ENCODE data around the gene ADPRHL1.

ADPRHL1 gene

DNA sequence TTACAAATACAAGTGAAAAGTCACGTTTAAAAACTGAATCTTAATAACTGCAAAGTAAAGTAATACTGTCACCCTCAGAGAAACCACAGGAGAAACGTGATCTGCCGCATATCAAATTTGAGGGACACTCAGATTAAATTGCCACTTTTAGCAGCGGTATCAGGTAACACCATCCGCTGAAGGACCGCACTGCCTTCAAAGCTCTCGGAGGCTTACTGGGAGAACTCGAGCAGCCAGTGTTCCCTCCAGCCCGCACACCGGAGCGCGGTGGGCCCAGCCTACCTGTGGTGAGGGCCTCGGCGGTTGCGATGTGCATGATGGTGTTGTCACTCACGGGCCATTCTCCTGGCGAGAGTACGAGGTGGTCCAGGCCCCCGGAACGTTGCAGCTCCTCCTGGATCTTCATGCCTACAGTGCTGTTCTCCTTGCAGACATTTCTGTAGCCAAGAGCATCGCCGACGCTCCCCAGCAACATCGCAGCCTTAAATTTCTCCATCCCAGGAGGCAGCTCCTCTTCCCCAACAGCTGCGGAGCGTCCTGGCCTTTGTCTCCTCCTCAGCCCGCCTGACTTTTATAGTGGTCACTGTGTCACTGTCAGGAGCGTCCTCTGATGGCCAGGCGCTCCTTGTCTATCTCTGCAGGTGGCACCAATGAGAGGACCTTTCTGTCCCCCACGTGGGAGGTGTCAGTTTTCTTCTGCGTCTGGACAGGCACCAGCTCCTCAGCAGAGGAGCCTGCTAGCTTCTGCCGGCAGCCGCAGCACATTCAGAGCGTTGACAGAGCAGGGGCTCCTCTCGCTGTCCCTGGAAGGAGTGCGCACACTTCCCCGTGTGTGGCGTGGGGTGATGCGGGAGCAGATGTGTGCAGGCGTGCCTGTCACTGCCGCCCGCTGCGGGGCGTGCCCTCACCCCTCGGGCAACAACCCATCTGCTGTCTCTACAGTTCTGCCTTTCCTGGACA is at the start of gene ADPRHL1:
Gene ADPRHL1, minus strand, starts transcription at position 547 of the 960 bp plus-strand sequence. Its CDS starts 51 bp downstream, at position 496.
- no peak for DNase-seq

DNA sequence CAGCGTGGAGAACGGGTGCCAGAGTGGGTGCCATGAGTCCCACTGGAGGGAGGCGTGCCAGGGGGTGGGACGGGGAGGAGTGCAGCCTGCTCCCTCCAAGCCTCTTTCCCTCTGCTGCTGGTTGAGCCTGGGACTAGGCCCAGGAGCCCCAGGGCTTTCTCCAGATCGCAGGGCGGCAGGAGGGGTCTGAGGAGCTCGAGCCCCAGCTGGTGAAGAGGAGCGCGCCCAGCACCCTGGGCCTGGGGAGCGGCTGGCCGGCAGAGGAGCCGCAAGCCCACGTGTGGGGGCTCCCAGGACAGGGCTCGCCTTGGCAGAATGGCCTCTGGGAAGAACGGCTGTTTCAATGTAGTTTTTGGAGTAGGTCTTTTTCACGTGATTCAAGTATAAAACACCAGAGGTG is 49.4 kb upstream of the ADPRHL1 start:
- DNase-seq = no peak

DNA sequence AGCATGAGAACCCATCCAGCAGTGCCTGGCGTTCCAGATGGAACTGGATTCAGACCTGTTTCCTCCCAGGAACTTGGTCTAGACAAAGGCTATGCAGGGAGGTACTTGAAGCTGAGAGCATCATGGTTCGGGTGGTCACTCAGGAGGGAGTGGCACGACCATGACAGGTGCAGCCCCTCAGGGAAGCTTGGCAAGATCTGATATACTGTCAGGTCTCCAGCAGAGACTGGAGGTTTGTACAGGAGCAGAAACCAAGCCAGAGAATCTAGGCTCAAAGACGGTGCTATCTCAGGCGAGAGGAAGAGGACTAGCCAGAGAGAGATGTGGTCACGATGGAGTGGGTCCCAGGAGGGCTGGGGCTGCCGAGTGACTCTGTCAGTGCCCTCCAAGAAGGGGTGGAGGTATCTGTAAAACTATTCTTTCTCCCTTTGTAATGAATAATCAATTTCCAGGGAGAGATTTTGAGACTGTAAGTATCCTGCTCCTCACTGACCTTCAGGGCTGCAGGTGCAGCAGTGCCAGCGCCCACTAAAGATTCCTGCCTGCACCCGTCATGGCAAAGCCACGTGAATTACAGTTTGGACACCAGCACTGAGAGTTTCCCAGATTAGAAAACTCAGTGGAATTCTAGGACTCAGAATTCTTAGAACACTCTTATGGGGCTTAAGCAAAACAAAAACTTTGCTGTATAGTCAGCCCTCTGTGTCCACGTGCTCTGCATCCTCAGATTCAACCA is 47.4 kb upstream of the ADPRHL1 start:
- no peak for DNase-seq

DNA sequence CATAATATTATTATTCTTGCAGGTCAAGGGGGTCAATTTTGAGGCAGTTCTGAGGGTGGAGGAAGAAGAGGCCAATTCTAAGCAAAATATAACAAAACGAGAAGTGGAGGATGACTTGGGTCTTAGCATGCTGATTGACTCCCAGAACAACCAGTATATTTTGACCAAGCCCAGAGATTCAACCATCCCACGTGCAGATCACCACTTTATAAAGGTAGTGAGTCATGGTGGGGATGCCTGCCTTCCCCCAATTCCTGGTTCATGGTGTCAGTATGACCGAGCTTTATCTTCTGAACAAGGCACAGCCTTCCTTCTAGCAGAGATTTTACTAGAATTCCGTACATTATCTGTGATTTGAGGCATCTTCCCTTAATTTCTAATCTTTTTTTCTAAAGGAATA is 46.6 kb upstream of the ADPRHL1 start:
- DNase-seq = no peak

- no peak for DNase-seq
Measured at GRCh38 chr13:113498905-113499304, 45.6 kb upstream of the ADPRHL1 start.

DNA sequence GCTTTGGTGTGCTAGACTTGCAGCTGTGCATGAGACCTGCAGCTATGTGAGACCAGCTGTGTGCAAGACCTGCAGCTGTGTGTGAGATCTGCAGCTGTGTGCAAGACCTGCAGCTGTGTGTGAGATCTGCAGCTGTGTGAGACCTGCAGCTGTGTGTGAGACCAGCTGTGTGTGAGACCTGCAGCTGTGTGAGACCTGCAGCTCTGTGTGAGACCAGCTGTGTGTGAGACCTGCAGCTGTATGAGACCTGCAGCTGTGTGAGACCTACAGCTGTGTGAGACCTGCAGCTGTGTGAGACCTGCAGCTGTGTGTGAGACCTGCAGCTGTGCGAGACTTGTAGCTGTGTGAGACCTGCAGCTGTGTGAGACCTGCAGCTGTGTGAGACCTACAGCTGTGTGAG is 43.9 kb upstream of the ADPRHL1 start:
- no peak for DNase-seq

- no peak for DNase-seq
Measured at GRCh38 chr13:113495494-113496210, 42.4 kb upstream of the ADPRHL1 start.

GRCh38 chr13:113493315-113493951 is 40.1 kb upstream of the ADPRHL1 start:
- DNase-seq = no peak

GRCh38 chr13:113491982-113492381 is 38.7 kb upstream of the ADPRHL1 start:
- no peak for DNase-seq

DNA sequence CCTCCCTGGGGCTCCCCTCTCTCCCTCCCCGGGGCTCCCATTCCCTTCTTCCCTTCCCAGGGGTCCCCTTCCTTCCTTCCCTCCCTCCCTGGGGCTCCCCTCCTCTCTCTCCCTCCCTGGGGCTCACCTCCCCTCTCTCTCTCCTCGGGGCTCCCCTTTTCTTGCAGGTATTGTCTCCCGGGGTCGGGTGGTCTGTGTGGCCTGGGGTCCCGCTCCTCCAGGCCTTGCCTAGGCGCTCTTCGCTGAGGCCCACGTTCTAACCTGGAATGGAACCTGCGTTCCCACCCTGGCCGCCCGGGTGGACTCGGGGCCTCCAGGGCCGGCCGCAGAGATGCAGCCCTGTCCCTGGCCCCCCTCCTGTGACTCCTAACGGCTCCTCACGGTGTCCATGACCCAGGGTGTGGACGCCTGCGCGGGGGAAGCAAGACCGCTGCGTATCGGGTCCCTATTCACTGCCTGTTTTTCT is 38.2 kb upstream of the ADPRHL1 start:
- DNase-seq = peak; percentile 63

GRCh38 chr13:113490496-113491417 is 37.5 kb upstream of the ADPRHL1 start, which contains the start of gene DCUN1D2:
Gene DCUN1D2, minus strand, starts transcription at chr13:113490711. Its CDS starts 42 bp downstream, at chr13:113490669.
- DNase-seq = peak; percentile 96

DNA sequence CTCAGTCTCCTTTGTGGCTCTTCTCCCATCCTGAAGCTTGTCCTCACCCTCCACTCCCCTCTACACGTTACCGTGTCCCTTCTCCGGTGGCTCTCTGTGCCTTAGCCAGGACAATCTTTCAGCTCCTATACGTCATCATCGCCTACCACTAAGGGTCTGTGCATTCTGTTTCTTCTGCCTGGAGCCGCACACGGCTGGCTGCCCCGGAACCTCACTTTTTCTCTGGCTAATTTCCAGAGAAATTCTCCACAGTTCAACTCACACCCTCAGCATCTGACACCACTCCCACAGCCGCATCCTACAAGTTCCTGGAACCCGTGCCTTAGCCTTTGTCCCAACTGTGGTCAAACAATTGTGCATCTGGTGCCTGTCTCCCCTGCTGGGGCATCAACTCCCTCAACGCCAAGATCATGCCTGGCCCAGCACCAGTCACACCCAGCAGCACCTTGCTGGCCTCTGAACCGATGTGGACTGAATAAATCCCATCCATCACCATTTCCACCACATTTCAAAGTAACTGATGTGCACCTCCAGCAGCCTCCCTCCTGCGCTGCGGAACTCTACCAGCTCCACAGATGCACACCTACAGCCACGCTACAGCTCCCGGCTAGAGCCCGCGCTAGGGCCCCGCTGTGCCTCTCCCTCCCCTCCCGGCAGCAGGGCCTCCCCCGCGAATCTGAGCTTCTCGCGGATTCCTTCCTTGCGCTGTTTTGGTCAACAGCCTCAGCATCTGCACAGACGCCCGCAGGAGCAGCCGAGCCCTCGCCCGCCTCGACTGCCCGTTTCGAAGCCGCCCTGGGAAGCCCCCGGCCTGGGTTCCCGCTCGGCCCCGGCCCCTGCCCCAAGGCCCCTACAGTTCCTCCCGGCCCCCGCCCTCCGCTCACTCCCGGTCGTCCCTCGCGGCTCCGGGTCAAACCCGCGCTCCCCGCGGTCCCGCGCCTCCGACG is 36.5 kb upstream of the ADPRHL1 start:
- no peak for DNase-seq

GRCh38 chr13:113489171-113489548 is 35.9 kb upstream of the ADPRHL1 start:
- no peak for DNase-seq

- DNase-seq = no peak
Measured at GRCh38 chr13:113488283-113488682, 35.0 kb upstream of the ADPRHL1 start.

DNA sequence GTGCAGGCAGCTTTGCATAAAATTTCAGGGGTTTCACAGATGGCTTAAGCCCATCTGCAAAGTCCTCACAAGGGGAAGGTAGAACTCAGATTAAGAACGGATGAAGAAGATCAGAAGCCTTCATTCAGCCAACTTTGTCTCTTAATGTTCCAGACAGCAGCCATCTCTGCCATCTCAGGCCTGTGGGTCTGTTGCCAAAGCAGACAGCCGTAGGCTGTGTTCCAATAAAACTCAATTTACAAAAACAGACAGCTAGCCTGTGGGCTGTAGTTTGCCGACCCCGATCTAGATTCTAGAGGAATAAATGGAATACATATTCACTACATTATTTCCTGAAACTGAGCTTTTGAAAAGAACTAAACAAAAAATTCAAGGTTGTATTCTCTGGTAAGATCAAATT is 33.4 kb upstream of the ADPRHL1 start:
- DNase-seq = no peak

DNA sequence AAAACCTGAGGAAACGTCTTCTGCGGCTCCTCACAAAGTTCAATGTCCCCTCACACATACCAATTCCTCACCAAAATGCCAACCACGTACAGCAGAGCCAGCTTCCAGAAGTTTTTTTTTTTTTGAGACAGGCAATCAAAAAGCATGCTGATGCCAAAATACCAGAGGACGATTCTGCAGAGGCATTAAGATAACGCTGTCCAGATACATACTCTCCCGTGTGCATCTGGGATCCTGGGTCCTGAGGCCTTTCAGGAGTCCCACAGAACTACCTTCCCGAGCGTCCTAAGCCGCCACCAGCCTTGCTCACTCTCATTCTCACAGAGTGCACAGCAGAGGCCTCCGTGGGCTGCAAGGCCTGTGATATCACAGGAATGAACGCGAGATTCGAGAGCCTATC is 32.3 kb upstream of the ADPRHL1 start:
- no peak for DNase-seq

DNA sequence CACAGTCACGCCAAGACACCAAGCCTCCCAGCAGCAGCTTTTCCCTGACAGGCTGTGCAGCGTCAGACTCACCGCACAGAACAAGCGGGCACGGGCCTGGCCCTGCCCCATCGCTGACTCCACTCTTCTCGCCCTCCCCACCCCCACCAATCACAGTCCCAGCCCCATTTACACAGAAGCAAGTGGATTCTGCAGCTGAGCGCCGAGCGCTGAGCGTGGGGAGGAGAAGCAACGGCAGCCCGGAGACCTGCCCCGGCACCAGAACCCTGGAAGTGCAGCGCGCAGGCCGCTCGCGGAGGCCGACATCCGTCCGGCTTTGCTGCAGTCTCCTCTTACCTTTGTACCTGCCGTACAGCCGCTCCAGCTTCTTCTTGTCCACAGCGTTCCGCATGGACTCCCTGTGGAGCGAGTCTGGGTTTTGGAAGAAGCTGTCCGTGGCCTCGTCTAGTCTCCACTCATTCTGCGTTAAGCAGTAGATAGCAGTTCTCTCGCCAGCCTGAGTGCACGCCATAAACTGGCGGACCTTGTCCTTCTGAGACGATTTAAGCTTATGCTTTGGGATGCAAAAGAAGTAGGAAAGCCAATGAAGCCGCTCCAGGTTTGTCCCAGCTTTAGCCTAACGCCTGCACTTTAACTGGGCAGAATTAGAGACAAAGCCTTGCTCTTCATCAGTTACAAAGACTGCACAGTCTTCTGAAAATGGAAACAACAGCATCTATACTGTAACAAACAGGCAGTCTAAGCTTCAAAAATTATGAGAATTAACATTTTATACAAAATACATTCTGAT is 30.4 kb upstream of the ADPRHL1 start:
- DNase-seq = no peak

- no peak for DNase-seq
Measured at GRCh38 chr13:113483081-113483480, 29.8 kb upstream of the ADPRHL1 start.

DNA sequence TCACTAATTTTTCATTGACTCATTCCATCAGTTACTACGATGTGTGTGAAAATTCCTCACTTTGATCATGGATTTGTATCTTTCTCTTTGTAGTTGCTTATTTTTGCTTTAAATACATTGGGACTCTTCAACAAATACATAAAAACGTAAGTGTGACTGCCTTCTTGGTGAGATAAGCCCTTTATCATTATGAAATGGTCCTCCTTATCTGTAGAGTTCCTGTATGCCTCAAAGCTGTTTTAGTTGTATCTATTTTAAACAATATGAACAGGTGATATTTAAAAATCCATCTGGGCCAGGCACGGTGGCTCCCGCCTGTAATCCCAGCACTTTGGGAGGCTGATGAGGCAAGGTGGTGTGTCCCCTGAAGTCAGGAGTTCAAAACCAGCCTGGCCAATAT is 25.9 kb upstream of the ADPRHL1 start:
- DNase-seq = no peak

Data from right forelimb (tissue), 1 donor.